Tibial nerve (tissue), 3 donors: Measurements from ENCODE around the gene UMAD1.

Experiments
- POLR2A ChIP-seq, 2 donors: fragments of 450-650 bp; IDR thresholded peaks; one replicate each; pipeline ENCODE4 v1.6.1; 2017; ENCODE audit warnings: antibody characterized with exemption in 2 of 2, mild to moderate bottlenecking in 2 of 2, moderate library complexity in 2 of 2
- TF ChIP-seq, protein P1 (sequence below), 5 experiments: fragments of 200-600 bp in 3 of 5; fragments of 450-650 bp in 2 of 5; sonication (generic) in 3 of 5; IDR thresholded peaks; one replicate each; pipeline ENCODE4 v1.5.1; 2016 to 2019; ENCODE audit warnings: antibody characterized with exemption in 5 of 5, mild to moderate bottlenecking in 3 of 5, moderate library complexity in 2 of 5

DNA sequence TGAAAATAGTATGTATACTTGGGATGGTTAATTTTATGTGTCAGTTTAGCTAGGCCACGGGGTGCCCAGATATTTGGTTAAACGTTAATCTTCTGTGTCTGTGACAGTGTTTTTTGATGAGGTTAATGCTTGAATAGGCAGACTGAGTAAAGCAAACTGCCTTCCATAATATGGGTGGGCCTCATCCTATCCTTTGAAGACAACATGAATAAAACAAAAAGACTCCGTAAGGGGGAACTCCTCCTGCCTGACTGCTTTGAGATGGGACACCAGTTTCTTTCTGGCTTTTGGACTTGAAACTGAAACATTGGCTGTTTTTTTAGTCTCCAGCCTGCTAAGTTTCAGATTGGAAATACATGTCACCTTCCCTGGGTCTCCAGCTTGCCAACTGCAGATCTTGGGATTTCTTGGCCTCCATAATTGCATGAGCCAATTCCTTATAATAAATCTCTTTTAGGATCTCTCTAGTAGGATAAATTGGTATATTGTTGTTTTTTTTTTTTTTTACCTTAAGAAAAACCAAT is 268.1 kb downstream of the UMAD1 start:
- TF ChIP-seq, protein P1, sequence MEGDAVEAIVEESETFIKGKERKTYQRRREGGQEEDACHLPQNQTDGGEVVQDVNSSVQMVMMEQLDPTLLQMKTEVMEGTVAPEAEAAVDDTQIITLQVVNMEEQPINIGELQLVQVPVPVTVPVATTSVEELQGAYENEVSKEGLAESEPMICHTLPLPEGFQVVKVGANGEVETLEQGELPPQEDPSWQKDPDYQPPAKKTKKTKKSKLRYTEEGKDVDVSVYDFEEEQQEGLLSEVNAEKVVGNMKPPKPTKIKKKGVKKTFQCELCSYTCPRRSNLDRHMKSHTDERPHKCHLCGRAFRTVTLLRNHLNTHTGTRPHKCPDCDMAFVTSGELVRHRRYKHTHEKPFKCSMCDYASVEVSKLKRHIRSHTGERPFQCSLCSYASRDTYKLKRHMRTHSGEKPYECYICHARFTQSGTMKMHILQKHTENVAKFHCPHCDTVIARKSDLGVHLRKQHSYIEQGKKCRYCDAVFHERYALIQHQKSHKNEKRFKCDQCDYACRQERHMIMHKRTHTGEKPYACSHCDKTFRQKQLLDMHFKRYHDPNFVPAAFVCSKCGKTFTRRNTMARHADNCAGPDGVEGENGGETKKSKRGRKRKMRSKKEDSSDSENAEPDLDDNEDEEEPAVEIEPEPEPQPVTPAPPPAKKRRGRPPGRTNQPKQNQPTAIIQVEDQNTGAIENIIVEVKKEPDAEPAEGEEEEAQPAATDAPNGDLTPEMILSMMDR (IDR thresholded peaks at IDR 0.05) = no peak
- no peak for TF ChIP-seq POLR2A (IDR thresholded peaks at IDR 0.05)
